ENCODE data around the gene OR2T3.
"Not testable (repeated sequence)": the region's sequence is repeated elsewhere in the genome, so short reads cannot be mapped to it uniquely, and the experiment has no call there.

DNA sequence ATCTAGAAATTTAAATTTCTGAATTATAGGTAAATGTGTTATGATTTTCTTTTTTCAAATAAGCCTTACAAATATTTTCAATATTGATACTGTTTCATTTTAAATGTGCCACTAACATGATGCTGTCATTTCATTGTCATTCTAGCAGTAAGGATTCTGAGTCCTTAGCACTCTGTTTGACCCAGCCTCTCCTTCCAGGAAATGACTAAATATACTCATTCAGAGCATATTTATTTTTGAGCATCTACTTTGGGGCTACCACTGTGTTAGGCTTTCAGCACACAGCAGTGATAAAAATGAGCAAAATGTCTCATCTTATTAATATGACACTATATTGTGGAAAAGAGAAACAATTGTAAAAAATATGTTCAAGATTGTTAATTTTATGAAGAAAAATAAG, 37.1 kb downstream of the OR2T3 start:
- TF ChIP-seq, protein P1, sequence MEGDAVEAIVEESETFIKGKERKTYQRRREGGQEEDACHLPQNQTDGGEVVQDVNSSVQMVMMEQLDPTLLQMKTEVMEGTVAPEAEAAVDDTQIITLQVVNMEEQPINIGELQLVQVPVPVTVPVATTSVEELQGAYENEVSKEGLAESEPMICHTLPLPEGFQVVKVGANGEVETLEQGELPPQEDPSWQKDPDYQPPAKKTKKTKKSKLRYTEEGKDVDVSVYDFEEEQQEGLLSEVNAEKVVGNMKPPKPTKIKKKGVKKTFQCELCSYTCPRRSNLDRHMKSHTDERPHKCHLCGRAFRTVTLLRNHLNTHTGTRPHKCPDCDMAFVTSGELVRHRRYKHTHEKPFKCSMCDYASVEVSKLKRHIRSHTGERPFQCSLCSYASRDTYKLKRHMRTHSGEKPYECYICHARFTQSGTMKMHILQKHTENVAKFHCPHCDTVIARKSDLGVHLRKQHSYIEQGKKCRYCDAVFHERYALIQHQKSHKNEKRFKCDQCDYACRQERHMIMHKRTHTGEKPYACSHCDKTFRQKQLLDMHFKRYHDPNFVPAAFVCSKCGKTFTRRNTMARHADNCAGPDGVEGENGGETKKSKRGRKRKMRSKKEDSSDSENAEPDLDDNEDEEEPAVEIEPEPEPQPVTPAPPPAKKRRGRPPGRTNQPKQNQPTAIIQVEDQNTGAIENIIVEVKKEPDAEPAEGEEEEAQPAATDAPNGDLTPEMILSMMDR (IDR thresholded peaks at IDR 0.05), result not testable (repeated sequence)
- not testable (repeated sequence) for TF ChIP-seq POLR2A (IDR thresholded peaks at IDR 0.05)

Data from heart left ventricle (tissue), 13 donors.